DOHH2 (cell line): ENCODE results near the gene ARFIP2.

ENCODE experiments used
- H3F3A ChIP-seq: fragments of 200-600 bp; sonication (generic), shearing (Covaris generic); 2 replicates; pipeline ENCODE4 v1.6.0; 2016; ENCODE audit warnings: antibody characterized with exemption, mild to moderate bottlenecking; ENCODE audit not compliant: control insufficient read depth, insufficient read depth
- H3K27ac ChIP-seq: fragments of 200-600 bp; sonication (generic); 2 replicates; pipeline ENCODE4 v1.5.1; 2014; ENCODE audit warnings: low read depth, mild to moderate bottlenecking, low read length, moderate library complexity
- H3K27me3 ChIP-seq: fragments of 200-600 bp; sonication (generic); 2 replicates; pipeline ENCODE4 v1.6.1; 2014; ENCODE audit warnings: mild to moderate bottlenecking, low read length, mixed read lengths; ENCODE audit not compliant: control insufficient read depth
- H3K36me3 ChIP-seq: fragments of 200-600 bp; sonication (generic); 2 replicates; pipeline ENCODE4 v1.6.1; 2014; ENCODE audit warnings: mild to moderate bottlenecking, low read length, moderate library complexity, mixed read lengths; ENCODE audit not compliant: control insufficient read depth
- H3K4me1 ChIP-seq: fragments of 200-600 bp; sonication (generic); 2 replicates; pipeline ENCODE4 v1.6.1; 2014; ENCODE audit warnings: mild to moderate bottlenecking, low read length, mixed read lengths; ENCODE audit not compliant: control insufficient read depth
- H3K4me2 ChIP-seq: fragments of 200-600 bp; sonication (generic); 2 replicates; pipeline ENCODE4 v1.6.0; 2014; ENCODE audit warnings: mild to moderate bottlenecking, low read length, moderate library complexity
- H3K4me3 ChIP-seq: fragments of 200-600 bp; sonication (generic); 2 replicates; pipeline ENCODE4 v1.5.1; 2014; ENCODE audit warnings: mild to moderate bottlenecking, low read length, mixed read lengths
- H3K79me2 ChIP-seq: fragments of 200-600 bp; sonication (generic); 2 replicates; pipeline ENCODE4 v1.6.1; 2014; ENCODE audit warnings: mild to moderate bottlenecking, low read length, mixed read lengths; ENCODE audit not compliant: control insufficient read depth
- H3K9me2 ChIP-seq: fragments of 200-600 bp; sonication (generic); replicated peaks from 2 replicates; pipeline ENCODE4 v1.6.1; 2014; ENCODE audit warnings: mild to moderate bottlenecking, low read length, mixed read lengths; ENCODE audit not compliant: control insufficient read depth
- H3K9me3 ChIP-seq: fragments of 200-600 bp; sonication (generic); 2 replicates; pipeline ENCODE4 v1.6.1; 2014; ENCODE audit warnings: antibody characterized with exemption, low read length, mixed read lengths; ENCODE audit not compliant: control insufficient read depth, insufficient read depth
- H4K20me1 ChIP-seq: fragments of 200-600 bp; sonication (generic); 2 replicates; pipeline ENCODE4 v1.6.0; 2014; ENCODE audit warnings: low read depth, mild to moderate bottlenecking, antibody characterized with exemption, low read length, moderate library complexity; ENCODE audit not compliant: control insufficient read depth, insufficient read depth
- EZH2phosphoT487 ChIP-seq: fragments of 200-600 bp; sonication (generic); IDR thresholded peaks from 2 replicates; pipeline ENCODE4 v1.6.1; 2017; ENCODE audit warnings: borderline replicate concordance, mild to moderate bottlenecking, antibody characterized with exemption, low read length, moderate library complexity, mixed read lengths
- TF ChIP-seq, protein P1 (sequence below): fragments of 200-600 bp; sonication (generic); IDR thresholded peaks from one replicate; pipeline ENCODE4 v1.5.1; 2014; ENCODE audit warnings: antibody characterized with exemption, mild to moderate bottlenecking, low read depth, low read length; ENCODE audit not compliant: poor library complexity, severe bottlenecking

The ARFIP2 gene

GRCh38 chr11:6431861-6432260 is 49.3 kb downstream of the ARFIP2 start:
- peaks cover 6% of the 10 kb centered on the region for H3K27me3 ChIP-seq
- H3K27ac ChIP-seq: no peak overlapping the region
- peaks cover 25% of the 10 kb centered on the region for H3K4me1 ChIP-seq
- H3F3A ChIP-seq: no peaks in the 10 kb centered on the region
- no peaks in the 10 kb centered on the region for H3K36me3 ChIP-seq
- no peak for TF ChIP-seq EZH2phosphoT487
- TF ChIP-seq, protein P1, sequence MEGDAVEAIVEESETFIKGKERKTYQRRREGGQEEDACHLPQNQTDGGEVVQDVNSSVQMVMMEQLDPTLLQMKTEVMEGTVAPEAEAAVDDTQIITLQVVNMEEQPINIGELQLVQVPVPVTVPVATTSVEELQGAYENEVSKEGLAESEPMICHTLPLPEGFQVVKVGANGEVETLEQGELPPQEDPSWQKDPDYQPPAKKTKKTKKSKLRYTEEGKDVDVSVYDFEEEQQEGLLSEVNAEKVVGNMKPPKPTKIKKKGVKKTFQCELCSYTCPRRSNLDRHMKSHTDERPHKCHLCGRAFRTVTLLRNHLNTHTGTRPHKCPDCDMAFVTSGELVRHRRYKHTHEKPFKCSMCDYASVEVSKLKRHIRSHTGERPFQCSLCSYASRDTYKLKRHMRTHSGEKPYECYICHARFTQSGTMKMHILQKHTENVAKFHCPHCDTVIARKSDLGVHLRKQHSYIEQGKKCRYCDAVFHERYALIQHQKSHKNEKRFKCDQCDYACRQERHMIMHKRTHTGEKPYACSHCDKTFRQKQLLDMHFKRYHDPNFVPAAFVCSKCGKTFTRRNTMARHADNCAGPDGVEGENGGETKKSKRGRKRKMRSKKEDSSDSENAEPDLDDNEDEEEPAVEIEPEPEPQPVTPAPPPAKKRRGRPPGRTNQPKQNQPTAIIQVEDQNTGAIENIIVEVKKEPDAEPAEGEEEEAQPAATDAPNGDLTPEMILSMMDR: no peak
- no peaks in the 10 kb centered on the region for H4K20me1 ChIP-seq
- no peaks in the 10 kb centered on the region for H3K9me3 ChIP-seq
- no peak overlapping the region for H3K4me3 ChIP-seq
- no peak overlapping the region for H3K4me2 ChIP-seq
- H3K79me2 ChIP-seq: no peaks in the 10 kb centered on the region
- H3K9me2 ChIP-seq: no peaks in the 10 kb centered on the region

GRCh38 chr11:6427516-6427915 is 53.6 kb downstream of the ARFIP2 start:
- Histone ChIP-seq H3K4me3 (no peak overlapping the region), H3K4me2 (no peak overlapping the region), H3K9me2 (no peaks in the 10 kb centered on the region), H3K79me2 (no peaks in the 10 kb centered on the region), H3K9me3 (no peaks in the 10 kb centered on the region), H3K36me3 (no peaks in the 10 kb centered on the region), H3K27me3 (peaks cover 36% of the 10 kb centered on the region), H3K4me1 (no peaks in the 10 kb centered on the region), H3K27ac (no peak overlapping the region), H4K20me1 (no peaks in the 10 kb centered on the region; the same call in 1 of the 2 replicates), H3F3A (no peaks in the 10 kb centered on the region)
- TF ChIP-seq, protein P1: no peak
- no peak for TF ChIP-seq EZH2phosphoT487
